Testis (tissue), 2 donors: ENCODE measurements around the gene MAP3K15.

Experiments used
- POLR2A ChIP-seq: fragments of 450-650 bp; IDR thresholded peaks from one replicate; pipeline ENCODE4 v1.6.1; 2017; ENCODE audit warnings: antibody characterized with exemption, mild to moderate bottlenecking, moderate library complexity
- TF ChIP-seq, protein P1 (sequence below), 3 experiments: fragments of 450-650 bp in 2 of 3; fragments of 200-600 bp in 1 of 3; sonication (generic) in 1 of 3; IDR thresholded peaks; one replicate each; pipeline ENCODE4 v1.5.1; 2016 to 2019; ENCODE audit warnings: antibody characterized with exemption in 3 of 3, mild to moderate bottlenecking in 2 of 3, moderate library complexity in 1 of 3

GRCh38 chrX:19350941-19351384 lies 164.3 kb downstream of the MAP3K15 start:
- TF ChIP-seq, protein P1, sequence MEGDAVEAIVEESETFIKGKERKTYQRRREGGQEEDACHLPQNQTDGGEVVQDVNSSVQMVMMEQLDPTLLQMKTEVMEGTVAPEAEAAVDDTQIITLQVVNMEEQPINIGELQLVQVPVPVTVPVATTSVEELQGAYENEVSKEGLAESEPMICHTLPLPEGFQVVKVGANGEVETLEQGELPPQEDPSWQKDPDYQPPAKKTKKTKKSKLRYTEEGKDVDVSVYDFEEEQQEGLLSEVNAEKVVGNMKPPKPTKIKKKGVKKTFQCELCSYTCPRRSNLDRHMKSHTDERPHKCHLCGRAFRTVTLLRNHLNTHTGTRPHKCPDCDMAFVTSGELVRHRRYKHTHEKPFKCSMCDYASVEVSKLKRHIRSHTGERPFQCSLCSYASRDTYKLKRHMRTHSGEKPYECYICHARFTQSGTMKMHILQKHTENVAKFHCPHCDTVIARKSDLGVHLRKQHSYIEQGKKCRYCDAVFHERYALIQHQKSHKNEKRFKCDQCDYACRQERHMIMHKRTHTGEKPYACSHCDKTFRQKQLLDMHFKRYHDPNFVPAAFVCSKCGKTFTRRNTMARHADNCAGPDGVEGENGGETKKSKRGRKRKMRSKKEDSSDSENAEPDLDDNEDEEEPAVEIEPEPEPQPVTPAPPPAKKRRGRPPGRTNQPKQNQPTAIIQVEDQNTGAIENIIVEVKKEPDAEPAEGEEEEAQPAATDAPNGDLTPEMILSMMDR (IDR thresholded peaks at IDR 0.05) = no peak
- no peak for TF ChIP-seq POLR2A
